ENCODE results near the gene CENPC.
"Not testable (repeated sequence)": the region's sequence is repeated elsewhere in the genome, so short reads cannot be mapped to it uniquely, and the experiment has no call there.

CENPC gene

GRCh38 chr4:67451464-67451863 lies 93.8 kb downstream of the CENPC start (continued):
- TF ChIP-seq CSRNP3 (CRISPR knock-in tag; IDR thresholded peaks at IDR 0.05), result no peak
- TF ChIP-seq PPARA (CRISPR knock-in tag; IDR thresholded peaks at IDR 0.05; ENCODE audit: borderline replicate concordance), result no peak
- TF ChIP-seq ZNF565 (CRISPR knock-in tag; conservative IDR thresholded peaks at IDR 0.05; ENCODE audit: low read depth), result no peak
- TF ChIP-seq ZFP30 (CRISPR knock-in tag; IDR thresholded peaks at IDR 0.05), result no peak
- TF ChIP-seq GLIS3 (CRISPR knock-in tag; IDR thresholded peaks at IDR 0.05), result no peak
- TF ChIP-seq ZC3H10 (CRISPR knock-in tag; IDR thresholded peaks at IDR 0.05), result no peak
- no peak for TF ChIP-seq OSR1 (CRISPR knock-in tag; IDR thresholded peaks at IDR 0.05)
- TF ChIP-seq BACH2 (CRISPR knock-in tag; IDR thresholded peaks at IDR 0.05; ENCODE audit: borderline replicate concordance), result no peak
- TF ChIP-seq RARB (CRISPR knock-in tag; IDR thresholded peaks at IDR 0.05), result no peak

- ATAC-seq, result no peak
- no peak for TF ChIP-seq ZNF8 (CRISPR knock-in tag; IDR thresholded peaks at IDR 0.05)
Observed at GRCh38 chr4:67448621-67449020, 96.7 kb downstream of the CENPC start.

DNA sequence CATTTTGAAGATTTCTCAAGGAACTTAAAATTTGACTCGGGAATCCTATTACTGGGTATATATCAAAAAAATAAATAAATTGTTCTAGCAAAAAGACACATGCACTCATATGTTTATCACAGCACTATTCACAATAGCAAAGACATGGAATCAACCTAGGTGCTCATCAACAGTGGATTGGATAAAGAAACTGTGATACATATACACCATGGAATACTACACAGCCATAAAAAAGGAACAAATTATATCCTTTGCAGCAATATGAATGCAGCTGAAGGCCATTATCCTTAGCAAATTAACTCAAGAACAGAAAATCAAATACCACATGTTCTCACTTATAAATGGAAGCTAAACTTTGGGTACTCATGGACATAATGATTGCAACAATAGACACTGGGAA lies 97.4 kb downstream of the CENPC start:
- TF ChIP-seq, protein P1, sequence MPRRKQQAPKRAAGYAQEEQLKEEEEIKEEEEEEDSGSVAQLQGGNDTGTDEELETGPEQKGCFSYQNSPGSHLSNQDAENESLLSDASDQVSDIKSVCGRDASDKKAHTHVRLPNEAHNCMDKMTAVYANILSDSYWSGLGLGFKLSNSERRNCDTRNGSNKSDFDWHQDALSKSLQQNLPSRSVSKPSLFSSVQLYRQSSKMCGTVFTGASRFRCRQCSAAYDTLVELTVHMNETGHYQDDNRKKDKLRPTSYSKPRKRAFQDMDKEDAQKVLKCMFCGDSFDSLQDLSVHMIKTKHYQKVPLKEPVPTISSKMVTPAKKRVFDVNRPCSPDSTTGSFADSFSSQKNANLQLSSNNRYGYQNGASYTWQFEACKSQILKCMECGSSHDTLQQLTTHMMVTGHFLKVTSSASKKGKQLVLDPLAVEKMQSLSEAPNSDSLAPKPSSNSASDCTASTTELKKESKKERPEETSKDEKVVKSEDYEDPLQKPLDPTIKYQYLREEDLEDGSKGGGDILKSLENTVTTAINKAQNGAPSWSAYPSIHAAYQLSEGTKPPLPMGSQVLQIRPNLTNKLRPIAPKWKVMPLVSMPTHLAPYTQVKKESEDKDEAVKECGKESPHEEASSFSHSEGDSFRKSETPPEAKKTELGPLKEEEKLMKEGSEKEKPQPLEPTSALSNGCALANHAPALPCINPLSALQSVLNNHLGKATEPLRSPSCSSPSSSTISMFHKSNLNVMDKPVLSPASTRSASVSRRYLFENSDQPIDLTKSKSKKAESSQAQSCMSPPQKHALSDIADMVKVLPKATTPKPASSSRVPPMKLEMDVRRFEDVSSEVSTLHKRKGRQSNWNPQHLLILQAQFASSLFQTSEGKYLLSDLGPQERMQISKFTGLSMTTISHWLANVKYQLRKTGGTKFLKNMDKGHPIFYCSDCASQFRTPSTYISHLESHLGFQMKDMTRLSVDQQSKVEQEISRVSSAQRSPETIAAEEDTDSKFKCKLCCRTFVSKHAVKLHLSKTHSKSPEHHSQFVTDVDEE (CRISPR knock-in tag; IDR thresholded peaks at IDR 0.05), result no peak
- no peak for TF ChIP-seq TCF4 (CRISPR knock-in tag; IDR thresholded peaks at IDR 0.05; ENCODE audit: borderline replicate concordance)
- no peak for TF ChIP-seq TOX (CRISPR knock-in tag; IDR thresholded peaks at IDR 0.05; ENCODE audit: borderline replicate concordance)
- TF ChIP-seq ZNF565 (CRISPR knock-in tag; conservative IDR thresholded peaks at IDR 0.05; ENCODE audit: low read depth), result no peak
- no peak for TF ChIP-seq ZNF8 (CRISPR knock-in tag; IDR thresholded peaks at IDR 0.05)
- TF ChIP-seq GLIS3 (CRISPR knock-in tag; IDR thresholded peaks at IDR 0.05), result no peak
- ATAC-seq, result no peak

DNA sequence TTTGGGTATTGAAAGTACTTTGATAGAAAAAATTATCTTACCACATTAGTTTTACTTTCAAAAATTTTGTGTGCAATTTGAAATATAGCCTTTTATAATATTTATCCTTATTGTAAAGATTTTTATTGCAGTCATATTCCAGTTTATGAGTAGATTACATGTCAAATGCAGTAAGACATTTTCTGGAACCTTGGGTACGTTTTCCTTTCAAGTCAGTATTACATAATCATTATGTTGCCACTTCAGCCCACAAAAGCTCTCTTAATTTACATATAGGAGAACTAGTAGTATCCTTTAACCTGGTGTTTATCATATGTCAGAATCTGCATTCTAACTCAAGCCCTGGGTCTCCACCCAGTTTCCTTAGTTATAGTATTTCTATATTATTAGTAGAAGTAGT lies 98.5 kb downstream of the CENPC start:
- ATAC-seq, result no peak
- TF ChIP-seq CSRNP3 (CRISPR knock-in tag; IDR thresholded peaks at IDR 0.05) (no peak), ZFP30 (CRISPR knock-in tag; IDR thresholded peaks at IDR 0.05) (no peak), CREB5 (CRISPR knock-in tag; IDR thresholded peaks at IDR 0.05; ENCODE audit: low read depth) (no peak), BACH2 (CRISPR knock-in tag; IDR thresholded peaks at IDR 0.05; ENCODE audit: borderline replicate concordance) (no peak), ESRRG (CRISPR knock-in tag; IDR thresholded peaks at IDR 0.05) (no peak), OSR1 (CRISPR knock-in tag; IDR thresholded peaks at IDR 0.05) (no peak), GLIS3 (CRISPR knock-in tag; IDR thresholded peaks at IDR 0.05) (no peak), ZNF565 (CRISPR knock-in tag; conservative IDR thresholded peaks at IDR 0.05; ENCODE audit: low read depth) (no peak), PPARA (CRISPR knock-in tag; IDR thresholded peaks at IDR 0.05; ENCODE audit: borderline replicate concordance) (no peak), ISL1 (CRISPR knock-in tag; IDR thresholded peaks at IDR 0.05) (no peak), RARB (CRISPR knock-in tag; IDR thresholded peaks at IDR 0.05) (no peak), ZNF8 (CRISPR knock-in tag; IDR thresholded peaks at IDR 0.05) (no peak), CSDC2 (CRISPR knock-in tag; IDR thresholded peaks at IDR 0.05) (no peak), TOX (CRISPR knock-in tag; IDR thresholded peaks at IDR 0.05; ENCODE audit: borderline replicate concordance) (no peak), ZFP3 (CRISPR knock-in tag; IDR thresholded peaks at IDR 0.05) (no peak), ZC3H10 (CRISPR knock-in tag; IDR thresholded peaks at IDR 0.05) (no peak), ZNF70 (CRISPR knock-in tag; IDR thresholded peaks at IDR 0.05) (no peak)
- TF ChIP-seq, protein P2, sequence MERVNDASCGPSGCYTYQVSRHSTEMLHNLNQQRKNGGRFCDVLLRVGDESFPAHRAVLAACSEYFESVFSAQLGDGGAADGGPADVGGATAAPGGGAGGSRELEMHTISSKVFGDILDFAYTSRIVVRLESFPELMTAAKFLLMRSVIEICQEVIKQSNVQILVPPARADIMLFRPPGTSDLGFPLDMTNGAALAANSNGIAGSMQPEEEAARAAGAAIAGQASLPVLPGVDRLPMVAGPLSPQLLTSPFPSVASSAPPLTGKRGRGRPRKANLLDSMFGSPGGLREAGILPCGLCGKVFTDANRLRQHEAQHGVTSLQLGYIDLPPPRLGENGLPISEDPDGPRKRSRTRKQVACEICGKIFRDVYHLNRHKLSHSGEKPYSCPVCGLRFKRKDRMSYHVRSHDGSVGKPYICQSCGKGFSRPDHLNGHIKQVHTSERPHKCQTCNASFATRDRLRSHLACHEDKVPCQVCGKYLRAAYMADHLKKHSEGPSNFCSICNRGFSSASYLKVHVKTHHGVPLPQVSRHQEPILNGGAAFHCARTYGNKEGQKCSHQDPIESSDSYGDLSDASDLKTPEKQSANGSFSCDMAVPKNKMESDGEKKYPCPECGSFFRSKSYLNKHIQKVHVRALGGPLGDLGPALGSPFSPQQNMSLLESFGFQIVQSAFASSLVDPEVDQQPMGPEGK (CRISPR knock-in tag; IDR thresholded peaks at IDR 0.05; ENCODE audit: borderline replicate concordance), result no peak
- TF ChIP-seq, protein P1 (CRISPR knock-in tag; IDR thresholded peaks at IDR 0.05), result no peak
- TF ChIP-seq, protein P3, sequence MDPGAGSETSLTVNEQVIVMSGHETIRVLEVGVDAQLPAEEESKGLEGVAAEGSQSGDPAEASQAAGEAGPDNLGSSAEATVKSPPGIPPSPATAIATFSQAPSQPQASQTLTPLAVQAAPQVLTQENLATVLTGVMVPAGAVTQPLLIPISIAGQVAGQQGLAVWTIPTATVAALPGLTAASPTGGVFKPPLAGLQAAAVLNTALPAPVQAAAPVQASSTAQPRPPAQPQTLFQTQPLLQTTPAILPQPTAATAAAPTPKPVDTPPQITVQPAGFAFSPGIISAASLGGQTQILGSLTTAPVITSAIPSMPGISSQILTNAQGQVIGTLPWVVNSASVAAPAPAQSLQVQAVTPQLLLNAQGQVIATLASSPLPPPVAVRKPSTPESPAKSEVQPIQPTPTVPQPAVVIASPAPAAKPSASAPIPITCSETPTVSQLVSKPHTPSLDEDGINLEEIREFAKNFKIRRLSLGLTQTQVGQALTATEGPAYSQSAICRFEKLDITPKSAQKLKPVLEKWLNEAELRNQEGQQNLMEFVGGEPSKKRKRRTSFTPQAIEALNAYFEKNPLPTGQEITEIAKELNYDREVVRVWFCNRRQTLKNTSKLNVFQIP (CRISPR knock-in tag; IDR thresholded peaks at IDR 0.05; ENCODE audit: borderline replicate concordance, low read depth), result no peak

DNA sequence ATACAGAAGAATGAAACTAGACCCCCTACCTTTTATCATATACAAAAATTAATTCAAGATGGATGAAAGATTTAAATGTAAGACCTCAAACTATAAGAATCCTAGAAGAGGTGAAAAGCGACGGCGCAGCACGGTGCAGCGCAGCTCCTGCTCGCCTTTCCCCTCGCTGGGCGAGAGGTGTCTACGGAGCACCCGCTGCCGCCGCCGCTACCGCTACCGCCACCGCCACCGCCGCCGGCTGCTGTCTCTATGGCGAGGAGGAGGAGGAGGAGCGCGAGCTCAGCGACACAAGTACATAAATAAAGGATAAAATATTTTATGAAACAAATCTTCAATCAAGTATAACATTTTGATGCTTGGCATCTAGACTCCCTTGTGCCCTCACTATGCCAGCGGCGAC lies 99.4 kb downstream of the CENPC start:
- not testable (repeated sequence) for ATAC-seq

Measured in SK-N-SH treated with all-trans-retinoic acid at 6 μM for 48 hours (cell line).